Lower leg skin (tissue), 3 donors: ENCODE data around the gene PIK3R1.

ENCODE experiments used
- POLR2A ChIP-seq, 2 donors: fragments of 450-650 bp; IDR thresholded peaks; one replicate each; pipeline ENCODE4 v1.6.1; 2016 to 2017; ENCODE audit warnings: antibody characterized with exemption in 2 of 2, mild to moderate bottlenecking in 1 of 2, moderate library complexity in 1 of 2
- TF ChIP-seq, protein P1 (sequence below), 3 donors: fragments of 450-650 bp; IDR thresholded peaks; one replicate each; pipeline ENCODE4 v1.5.1; 2016; ENCODE audit warnings: antibody characterized with exemption in 3 of 3, mild to moderate bottlenecking in 3 of 3, moderate library complexity in 2 of 3

DNA sequence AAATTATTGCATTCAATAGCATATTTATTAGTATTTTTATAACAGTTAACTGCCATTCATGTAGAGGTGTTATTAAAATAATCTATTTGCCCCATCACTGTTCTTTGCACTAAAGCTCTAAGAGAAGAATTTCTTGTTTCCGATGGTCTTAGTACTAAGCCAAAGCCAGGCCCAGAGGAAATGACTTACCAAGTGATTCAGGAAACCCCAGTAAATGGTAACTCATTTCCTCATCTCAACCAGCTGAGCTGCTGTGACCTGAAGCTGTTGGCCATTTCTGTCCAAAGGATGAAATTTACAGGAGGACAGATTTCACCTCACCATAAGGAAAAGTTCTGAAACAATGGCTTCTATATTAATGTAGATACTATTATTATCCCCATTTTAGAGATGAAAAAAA is 117.0 kb downstream of the PIK3R1 start:
- TF ChIP-seq, protein P1, sequence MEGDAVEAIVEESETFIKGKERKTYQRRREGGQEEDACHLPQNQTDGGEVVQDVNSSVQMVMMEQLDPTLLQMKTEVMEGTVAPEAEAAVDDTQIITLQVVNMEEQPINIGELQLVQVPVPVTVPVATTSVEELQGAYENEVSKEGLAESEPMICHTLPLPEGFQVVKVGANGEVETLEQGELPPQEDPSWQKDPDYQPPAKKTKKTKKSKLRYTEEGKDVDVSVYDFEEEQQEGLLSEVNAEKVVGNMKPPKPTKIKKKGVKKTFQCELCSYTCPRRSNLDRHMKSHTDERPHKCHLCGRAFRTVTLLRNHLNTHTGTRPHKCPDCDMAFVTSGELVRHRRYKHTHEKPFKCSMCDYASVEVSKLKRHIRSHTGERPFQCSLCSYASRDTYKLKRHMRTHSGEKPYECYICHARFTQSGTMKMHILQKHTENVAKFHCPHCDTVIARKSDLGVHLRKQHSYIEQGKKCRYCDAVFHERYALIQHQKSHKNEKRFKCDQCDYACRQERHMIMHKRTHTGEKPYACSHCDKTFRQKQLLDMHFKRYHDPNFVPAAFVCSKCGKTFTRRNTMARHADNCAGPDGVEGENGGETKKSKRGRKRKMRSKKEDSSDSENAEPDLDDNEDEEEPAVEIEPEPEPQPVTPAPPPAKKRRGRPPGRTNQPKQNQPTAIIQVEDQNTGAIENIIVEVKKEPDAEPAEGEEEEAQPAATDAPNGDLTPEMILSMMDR (IDR thresholded peaks at IDR 0.05), result no peak
- no peak for TF ChIP-seq POLR2A (IDR thresholded peaks at IDR 0.05)
